ENCODE results near the gene GNAI3. TPM values are rescaled to one million over a fixed set of nuclear protein-coding genes. Genes with fewer than 3 reads are reported as not detected.

The GNAI3 gene
- total and polyA plus RNA-seq, 2 of the 13 experiments (the other 11 are each of a cell fraction or from before 2014, with no cell fraction given): 4.3 to 9.0 TPM

DNA sequence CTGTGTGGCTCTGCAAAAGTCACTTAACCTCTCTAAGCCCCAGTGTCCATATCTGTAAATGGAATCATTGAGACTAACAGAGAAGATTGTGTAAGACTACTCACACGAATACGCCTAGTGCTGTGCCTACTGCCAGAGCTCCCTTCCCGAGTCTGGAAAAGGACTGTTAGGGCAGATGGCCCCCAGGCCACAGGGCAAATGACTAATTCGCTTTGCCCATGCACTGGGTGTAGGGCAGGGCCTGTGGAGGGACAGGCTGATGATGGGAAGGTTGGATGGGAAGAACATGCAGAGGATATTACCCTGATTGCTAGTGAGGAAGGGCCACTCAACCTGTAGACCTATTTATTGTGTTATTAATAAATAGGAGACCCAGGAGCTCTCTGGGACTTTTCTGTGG, 12.9 kb upstream of the GNAI3 start:
- no peak overlapping the region for H3K4me3 ChIP-seq (replicated peaks in 1 of 3; ENCODE audit: insufficient read depth in 1 of 3, low read depth in 2 of 3, low read length in 3 of 3)
- intact Hi-C loops (cut with micrococcal nuclease; ENCODE audit: unreplicated experiment) (no loop called here), in situ Hi-C loops (cut with HindIII; ENCODE audit: extremely low pct_ligation_motif_present, low pct_unique_long_range_greater_than_20kb) (loop anchor here (10.0 kb wide), 1 partner anchor 271 kb away; no protein-coding TSS in a partner anchor)
- no peaks in the 10 kb centered on the region for H3K9me3 ChIP-seq (ENCODE audit: low read length)
- H3K27ac ChIP-seq (ENCODE audit: extremely low read length, insufficient read depth, low read length): no peak overlapping the region
- no TSS peak for BruUV-seq (replicated peaks)
- H3K4me1 ChIP-seq (ENCODE audit: insufficient read depth, low read length): peaks cover 24% of the 10 kb centered on the region; the same call in 1 of the 2 replicates
- H2AFZ ChIP-seq (ENCODE audit: low read length): no peak overlapping the region
- H3K4me2 ChIP-seq (ENCODE audit: low read depth, low read length): no peak overlapping the region
- DNase-seq (ENCODE audit: low spot score) (no peak), FAIRE-seq (no peak), ATAC-seq (no peak)
- 3% methylated on average over 4 of the region's 4 CpGs for WGBS (ENCODE audit: low lambda C conversion rate)
- no peaks in the 10 kb centered on the region for H4K20me1 ChIP-seq (ENCODE audit: insufficient read depth, low read length)
- TF ChIP-seq CEBPB (IDR thresholded peaks at IDR 0.05; ENCODE audit: borderline replicate concordance, low read depth, low read length) (peak; percentile 29; the same call in 1 of the 2 replicates), AFF4 (CRISPR knock-in tag; IDR thresholded peaks at IDR 0.05) (no peak)
- H3K79me2 ChIP-seq (ENCODE audit: insufficient read depth, low read length): no peaks in the 10 kb centered on the region
- POLR2A ChIA-PET: interaction anchor here (1.3 kb wide), 1 partner anchor 13 kb away, joined by 4 read pairs; the partner anchor contains the start of gene GNAI3
- H3K36me3 ChIP-seq (replicated peaks in 1 of 2; ENCODE audit: control insufficient read depth in 1 of 2, insufficient read depth in 2 of 2, low read length in 2 of 2): no peaks in the 10 kb centered on the region
- no peak overlapping the region for H3K9ac ChIP-seq (ENCODE audit: insufficient read depth, low read depth, low read length)
- H3K27me3 ChIP-seq (ENCODE audit: control insufficient read depth in 1 of 2, insufficient read depth in 2 of 2, low read length in 2 of 2): peaks cover 5 to 29% of the 10 kb centered on the region in 2 experiments; a peak in 4 of 5 replicates
- CTCF ChIA-PET (ENCODE audit: low intra/inter-chr PET ratio, low total read pairs): no interaction called here

DNA sequence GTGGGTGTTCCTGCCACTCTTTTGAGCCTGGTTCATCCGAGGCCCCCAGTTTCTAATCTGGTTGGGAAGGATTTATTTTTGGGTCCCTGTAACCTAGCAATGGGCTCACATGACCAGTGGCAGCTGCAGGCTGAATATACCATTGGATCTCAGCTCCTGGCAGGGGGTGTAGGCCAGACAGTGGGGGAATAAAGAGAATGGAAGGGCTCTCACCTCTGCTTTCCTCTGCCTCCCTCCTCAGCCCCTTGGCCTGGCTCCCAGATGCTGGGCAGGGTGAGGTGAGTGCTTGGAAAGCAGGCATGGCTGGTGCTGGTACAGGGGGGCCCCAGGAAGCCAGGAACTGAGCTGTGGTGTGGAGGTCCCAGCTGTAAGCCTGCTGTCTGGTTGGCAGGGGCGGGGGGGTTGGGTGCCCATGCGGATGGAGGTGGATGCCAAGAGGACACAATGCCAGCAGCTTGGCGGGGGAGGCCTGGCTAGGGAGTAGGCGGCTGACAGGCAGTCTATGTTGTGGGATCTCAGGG, 12.4 kb upstream of the GNAI3 start:
- H3K27me3 ChIP-seq (ENCODE audit: control insufficient read depth in 1 of 2, insufficient read depth in 2 of 2, low read length in 2 of 2): peaks cover 4 to 24% of the 10 kb centered on the region in 2 experiments; a peak in 3 of 5 replicates
- no TSS peak for BruUV-seq (replicated peaks)
- peaks cover 24% of the 10 kb centered on the region; the same call in 1 of the 2 replicates for H3K4me1 ChIP-seq (ENCODE audit: insufficient read depth, low read length)
- FAIRE-seq (no peak), ATAC-seq (no peak), DNase-seq (ENCODE audit: low spot score) (no peak)
- no peak overlapping the region for H3K4me2 ChIP-seq (ENCODE audit: low read depth, low read length)
- ChIA-PET POLR2A (no interaction called here), CTCF (ENCODE audit: low intra/inter-chr PET ratio, low total read pairs) (no interaction called here)
- H3K9ac ChIP-seq (ENCODE audit: insufficient read depth, low read depth, low read length): no peak overlapping the region
- H3K4me3 ChIP-seq (replicated peaks in 1 of 3; ENCODE audit: insufficient read depth in 1 of 3, low read depth in 2 of 3, low read length in 3 of 3): no peak overlapping the region
- WGBS (ENCODE audit: low lambda C conversion rate): 53% methylated on average over 5 of the region's 5 CpGs
- H3K79me2 ChIP-seq (ENCODE audit: insufficient read depth, low read length): no peaks in the 10 kb centered on the region
- no peaks in the 10 kb centered on the region for H3K9me3 ChIP-seq (ENCODE audit: low read length)
- in situ Hi-C loops (cut with HindIII; ENCODE audit: extremely low pct_ligation_motif_present, low pct_unique_long_range_greater_than_20kb): loop anchor here (10.0 kb wide), 1 partner anchor 271 kb away; no protein-coding TSS in a partner anchor
- no peaks in the 10 kb centered on the region for H3K36me3 ChIP-seq (replicated peaks in 1 of 2; ENCODE audit: control insufficient read depth in 1 of 2, insufficient read depth in 2 of 2, low read length in 2 of 2)
- H4K20me1 ChIP-seq (ENCODE audit: insufficient read depth, low read length): no peaks in the 10 kb centered on the region
- H3K27ac ChIP-seq (ENCODE audit: extremely low read length, insufficient read depth, low read length): no peak overlapping the region
- no peak overlapping the region for H2AFZ ChIP-seq (ENCODE audit: low read length)
- intact Hi-C loops (cut with micrococcal nuclease; ENCODE audit: unreplicated experiment): no loop called here
- TF ChIP-seq, protein P1, sequence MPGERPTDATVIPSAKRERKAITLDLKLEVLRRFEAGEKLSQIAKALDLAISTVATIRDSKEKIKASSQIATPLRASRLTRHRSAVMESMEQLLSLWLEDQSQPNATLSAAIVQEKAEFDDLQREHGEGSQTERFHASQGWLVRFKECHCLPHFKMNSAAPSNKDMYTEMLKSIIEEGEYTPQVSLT (CRISPR knock-in tag; IDR thresholded peaks at IDR 0.05; ENCODE audit: borderline replicate concordance, low read depth): no peak
- TF ChIP-seq, protein P2, sequence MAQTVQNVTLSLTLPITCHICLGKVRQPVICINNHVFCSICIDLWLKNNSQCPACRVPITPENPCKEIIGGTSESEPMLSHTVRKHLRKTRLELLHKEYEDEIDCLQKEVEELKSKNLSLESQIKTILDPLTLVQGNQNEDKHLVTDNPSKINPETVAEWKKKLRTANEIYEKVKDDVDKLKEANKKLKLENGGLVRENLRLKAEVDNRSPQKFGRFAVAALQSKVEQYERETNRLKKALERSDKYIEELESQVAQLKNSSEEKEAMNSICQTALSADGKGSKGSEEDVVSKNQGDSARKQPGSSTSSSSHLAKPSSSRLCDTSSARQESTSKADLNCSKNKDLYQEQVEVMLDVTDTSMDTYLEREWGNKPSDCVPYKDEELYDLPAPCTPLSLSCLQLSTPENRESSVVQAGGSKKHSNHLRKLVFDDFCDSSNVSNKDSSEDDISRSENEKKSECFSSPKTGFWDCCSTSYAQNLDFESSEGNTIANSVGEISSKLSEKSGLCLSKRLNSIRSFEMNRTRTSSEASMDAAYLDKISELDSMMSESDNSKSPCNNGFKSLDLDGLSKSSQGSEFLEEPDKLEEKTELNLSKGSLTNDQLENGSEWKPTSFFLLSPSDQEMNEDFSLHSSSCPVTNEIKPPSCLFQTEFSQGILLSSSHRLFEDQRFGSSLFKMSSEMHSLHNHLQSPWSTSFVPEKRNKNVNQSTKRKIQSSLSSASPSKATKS (CRISPR knock-in tag; IDR thresholded peaks at IDR 0.05): no peak
- TF ChIP-seq HIVEP1 (CRISPR knock-in tag; IDR thresholded peaks at IDR 0.05) (no peak), NFKB2 (CRISPR knock-in tag; IDR thresholded peaks at IDR 0.05; ENCODE audit: borderline replicate concordance) (no peak), USF2 (IDR thresholded peaks at IDR 0.05; ENCODE audit: low read depth, low read length) (no peak), USF2 (CRISPR knock-in tag; IDR thresholded peaks at IDR 0.05; ENCODE audit: borderline replicate concordance) (no peak)
